HEK293 (cell line): ENCODE results near the gene OR52W1.

Source experiments
- ZNF341 ChIP-seq: fragments of 450-650 bp; formaldehyde crosslinking; IDR thresholded peaks from 2 replicates; pipeline ENCODE4; 2016; ENCODE audit warnings: low read depth, missing biosample characterization, missing genetic modification characterization
- TF ChIP-seq, protein P1 (sequence below): fragments of 450-650 bp; formaldehyde crosslinking; IDR thresholded peaks from 2 replicates; pipeline ENCODE4 v1.5.1; 2016; ENCODE audit warnings: missing biosample characterization, missing genetic modification characterization
- TF ChIP-seq, protein P2 (sequence below): fragments of 450-650 bp; formaldehyde crosslinking; IDR thresholded peaks from 2 replicates; pipeline ENCODE4 v1.5.1; 2016; ENCODE audit warnings: missing biosample characterization, missing genetic modification characterization
- TF ChIP-seq, protein P3 (sequence below): fragments of 450-650 bp; formaldehyde crosslinking; IDR thresholded peaks from 2 replicates; pipeline ENCODE4 v1.5.1; 2016; ENCODE audit warnings: missing biosample characterization, missing genetic modification characterization
- TF ChIP-seq, protein P4 (sequence below): fragments of 450-650 bp; formaldehyde crosslinking; IDR thresholded peaks from 2 replicates; pipeline ENCODE4 v1.5.1; 2017; ENCODE audit warnings: missing biosample characterization, mild to moderate bottlenecking, missing genetic modification characterization, moderate library complexity
- TF ChIP-seq, protein P5 (sequence below): fragments of 450-650 bp; formaldehyde crosslinking; IDR thresholded peaks from 2 replicates; pipeline ENCODE4 v1.5.1; 2017; ENCODE audit warnings: missing biosample characterization, missing genetic modification characterization
- TF ChIP-seq, protein P6 (sequence below): fragments of 450-650 bp; formaldehyde crosslinking; IDR thresholded peaks from 2 replicates; pipeline ENCODE4 v1.5.1; 2016; ENCODE audit warnings: missing biosample characterization, missing genetic modification characterization, borderline replicate concordance

DNA sequence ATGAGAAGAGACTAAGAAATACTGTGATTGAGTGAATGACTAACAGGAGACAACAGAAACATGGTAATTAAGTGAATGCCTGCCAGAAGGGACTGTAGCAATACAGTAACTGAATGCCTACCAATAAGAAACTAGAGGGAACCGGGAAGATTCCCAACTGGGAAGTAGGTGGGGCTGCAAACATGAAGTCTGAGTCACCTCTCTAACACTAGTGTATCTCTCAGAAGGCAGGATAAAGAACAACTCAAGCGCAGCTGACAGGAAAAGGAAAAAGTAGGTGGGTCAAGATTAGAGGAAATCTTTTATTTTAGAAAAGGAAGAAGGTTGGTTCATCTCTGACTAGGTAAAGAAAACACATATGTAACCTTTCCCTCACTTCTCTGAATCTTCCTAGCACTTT lies 20.3 kb downstream of the OR52W1 start:
- TF ChIP-seq, protein P1, sequence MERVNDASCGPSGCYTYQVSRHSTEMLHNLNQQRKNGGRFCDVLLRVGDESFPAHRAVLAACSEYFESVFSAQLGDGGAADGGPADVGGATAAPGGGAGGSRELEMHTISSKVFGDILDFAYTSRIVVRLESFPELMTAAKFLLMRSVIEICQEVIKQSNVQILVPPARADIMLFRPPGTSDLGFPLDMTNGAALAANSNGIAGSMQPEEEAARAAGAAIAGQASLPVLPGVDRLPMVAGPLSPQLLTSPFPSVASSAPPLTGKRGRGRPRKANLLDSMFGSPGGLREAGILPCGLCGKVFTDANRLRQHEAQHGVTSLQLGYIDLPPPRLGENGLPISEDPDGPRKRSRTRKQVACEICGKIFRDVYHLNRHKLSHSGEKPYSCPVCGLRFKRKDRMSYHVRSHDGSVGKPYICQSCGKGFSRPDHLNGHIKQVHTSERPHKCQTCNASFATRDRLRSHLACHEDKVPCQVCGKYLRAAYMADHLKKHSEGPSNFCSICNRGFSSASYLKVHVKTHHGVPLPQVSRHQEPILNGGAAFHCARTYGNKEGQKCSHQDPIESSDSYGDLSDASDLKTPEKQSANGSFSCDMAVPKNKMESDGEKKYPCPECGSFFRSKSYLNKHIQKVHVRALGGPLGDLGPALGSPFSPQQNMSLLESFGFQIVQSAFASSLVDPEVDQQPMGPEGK (tag by site-specific recombination): no peak
- TF ChIP-seq, protein P2, sequence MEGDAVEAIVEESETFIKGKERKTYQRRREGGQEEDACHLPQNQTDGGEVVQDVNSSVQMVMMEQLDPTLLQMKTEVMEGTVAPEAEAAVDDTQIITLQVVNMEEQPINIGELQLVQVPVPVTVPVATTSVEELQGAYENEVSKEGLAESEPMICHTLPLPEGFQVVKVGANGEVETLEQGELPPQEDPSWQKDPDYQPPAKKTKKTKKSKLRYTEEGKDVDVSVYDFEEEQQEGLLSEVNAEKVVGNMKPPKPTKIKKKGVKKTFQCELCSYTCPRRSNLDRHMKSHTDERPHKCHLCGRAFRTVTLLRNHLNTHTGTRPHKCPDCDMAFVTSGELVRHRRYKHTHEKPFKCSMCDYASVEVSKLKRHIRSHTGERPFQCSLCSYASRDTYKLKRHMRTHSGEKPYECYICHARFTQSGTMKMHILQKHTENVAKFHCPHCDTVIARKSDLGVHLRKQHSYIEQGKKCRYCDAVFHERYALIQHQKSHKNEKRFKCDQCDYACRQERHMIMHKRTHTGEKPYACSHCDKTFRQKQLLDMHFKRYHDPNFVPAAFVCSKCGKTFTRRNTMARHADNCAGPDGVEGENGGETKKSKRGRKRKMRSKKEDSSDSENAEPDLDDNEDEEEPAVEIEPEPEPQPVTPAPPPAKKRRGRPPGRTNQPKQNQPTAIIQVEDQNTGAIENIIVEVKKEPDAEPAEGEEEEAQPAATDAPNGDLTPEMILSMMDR (tag by site-specific recombination): no peak
- TF ChIP-seq, protein P3, sequence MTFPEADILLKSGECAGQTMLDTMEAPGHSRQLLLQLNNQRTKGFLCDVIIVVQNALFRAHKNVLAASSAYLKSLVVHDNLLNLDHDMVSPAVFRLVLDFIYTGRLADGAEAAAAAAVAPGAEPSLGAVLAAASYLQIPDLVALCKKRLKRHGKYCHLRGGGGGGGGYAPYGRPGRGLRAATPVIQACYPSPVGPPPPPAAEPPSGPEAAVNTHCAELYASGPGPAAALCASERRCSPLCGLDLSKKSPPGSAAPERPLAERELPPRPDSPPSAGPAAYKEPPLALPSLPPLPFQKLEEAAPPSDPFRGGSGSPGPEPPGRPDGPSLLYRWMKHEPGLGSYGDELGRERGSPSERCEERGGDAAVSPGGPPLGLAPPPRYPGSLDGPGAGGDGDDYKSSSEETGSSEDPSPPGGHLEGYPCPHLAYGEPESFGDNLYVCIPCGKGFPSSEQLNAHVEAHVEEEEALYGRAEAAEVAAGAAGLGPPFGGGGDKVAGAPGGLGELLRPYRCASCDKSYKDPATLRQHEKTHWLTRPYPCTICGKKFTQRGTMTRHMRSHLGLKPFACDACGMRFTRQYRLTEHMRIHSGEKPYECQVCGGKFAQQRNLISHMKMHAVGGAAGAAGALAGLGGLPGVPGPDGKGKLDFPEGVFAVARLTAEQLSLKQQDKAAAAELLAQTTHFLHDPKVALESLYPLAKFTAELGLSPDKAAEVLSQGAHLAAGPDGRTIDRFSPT: no peak
- TF ChIP-seq, protein P4, sequence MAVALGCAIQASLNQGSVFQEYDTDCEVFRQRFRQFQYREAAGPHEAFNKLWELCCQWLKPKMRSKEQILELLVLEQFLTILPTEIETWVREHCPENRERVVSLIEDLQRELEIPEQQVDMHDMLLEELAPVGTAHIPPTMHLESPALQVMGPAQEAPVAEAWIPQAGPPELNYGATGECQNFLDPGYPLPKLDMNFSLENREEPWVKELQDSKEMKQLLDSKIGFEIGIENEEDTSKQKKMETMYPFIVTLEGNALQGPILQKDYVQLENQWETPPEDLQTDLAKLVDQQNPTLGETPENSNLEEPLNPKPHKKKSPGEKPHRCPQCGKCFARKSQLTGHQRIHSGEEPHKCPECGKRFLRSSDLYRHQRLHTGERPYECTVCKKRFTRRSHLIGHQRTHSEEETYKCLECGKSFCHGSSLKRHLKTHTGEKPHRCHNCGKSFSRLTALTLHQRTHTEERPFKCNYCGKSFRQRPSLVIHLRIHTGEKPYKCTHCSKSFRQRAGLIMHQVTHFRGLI (tag by site-specific recombination): no peak
- TF ChIP-seq ZNF341 (tag by site-specific recombination): no peak
- TF ChIP-seq, protein P5, sequence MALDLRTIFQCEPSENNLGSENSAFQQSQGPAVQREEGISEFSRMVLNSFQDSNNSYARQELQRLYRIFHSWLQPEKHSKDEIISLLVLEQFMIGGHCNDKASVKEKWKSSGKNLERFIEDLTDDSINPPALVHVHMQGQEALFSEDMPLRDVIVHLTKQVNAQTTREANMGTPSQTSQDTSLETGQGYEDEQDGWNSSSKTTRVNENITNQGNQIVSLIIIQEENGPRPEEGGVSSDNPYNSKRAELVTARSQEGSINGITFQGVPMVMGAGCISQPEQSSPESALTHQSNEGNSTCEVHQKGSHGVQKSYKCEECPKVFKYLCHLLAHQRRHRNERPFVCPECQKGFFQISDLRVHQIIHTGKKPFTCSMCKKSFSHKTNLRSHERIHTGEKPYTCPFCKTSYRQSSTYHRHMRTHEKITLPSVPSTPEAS (tag by site-specific recombination): no peak
- TF ChIP-seq, protein P6, sequence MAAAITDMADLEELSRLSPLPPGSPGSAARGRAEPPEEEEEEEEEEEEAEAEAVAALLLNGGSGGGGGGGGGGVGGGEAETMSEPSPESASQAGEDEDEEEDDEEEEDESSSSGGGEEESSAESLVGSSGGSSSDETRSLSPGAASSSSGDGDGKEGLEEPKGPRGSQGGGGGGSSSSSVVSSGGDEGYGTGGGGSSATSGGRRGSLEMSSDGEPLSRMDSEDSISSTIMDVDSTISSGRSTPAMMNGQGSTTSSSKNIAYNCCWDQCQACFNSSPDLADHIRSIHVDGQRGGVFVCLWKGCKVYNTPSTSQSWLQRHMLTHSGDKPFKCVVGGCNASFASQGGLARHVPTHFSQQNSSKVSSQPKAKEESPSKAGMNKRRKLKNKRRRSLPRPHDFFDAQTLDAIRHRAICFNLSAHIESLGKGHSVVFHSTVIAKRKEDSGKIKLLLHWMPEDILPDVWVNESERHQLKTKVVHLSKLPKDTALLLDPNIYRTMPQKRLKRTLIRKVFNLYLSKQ (tag by site-specific recombination): no peak
